Ureter (tissue), 1 donor: ENCODE data around the gene CIROP. TPM values are rescaled to one million over a fixed set of nuclear protein-coding genes. Genes with fewer than 3 reads are reported as not detected.

Experiments used
- DNase-seq: peaks from one replicate; pipeline ENCODE4 v3.0.0-alpha.2; 2020; ENCODE audit warnings: low spot score
- total RNA-seq: library from RNA; stranded (reverse); gene quantifications from one replicate; pipeline ENCODE4 v1.2.4, GENCODE V29; 2023
- donor health status: DM: yes; HTN: yes; CAD: no.

Gene CIROP
- total RNA-seq, 1 donor from 2014 or later = not detected

DNA sequence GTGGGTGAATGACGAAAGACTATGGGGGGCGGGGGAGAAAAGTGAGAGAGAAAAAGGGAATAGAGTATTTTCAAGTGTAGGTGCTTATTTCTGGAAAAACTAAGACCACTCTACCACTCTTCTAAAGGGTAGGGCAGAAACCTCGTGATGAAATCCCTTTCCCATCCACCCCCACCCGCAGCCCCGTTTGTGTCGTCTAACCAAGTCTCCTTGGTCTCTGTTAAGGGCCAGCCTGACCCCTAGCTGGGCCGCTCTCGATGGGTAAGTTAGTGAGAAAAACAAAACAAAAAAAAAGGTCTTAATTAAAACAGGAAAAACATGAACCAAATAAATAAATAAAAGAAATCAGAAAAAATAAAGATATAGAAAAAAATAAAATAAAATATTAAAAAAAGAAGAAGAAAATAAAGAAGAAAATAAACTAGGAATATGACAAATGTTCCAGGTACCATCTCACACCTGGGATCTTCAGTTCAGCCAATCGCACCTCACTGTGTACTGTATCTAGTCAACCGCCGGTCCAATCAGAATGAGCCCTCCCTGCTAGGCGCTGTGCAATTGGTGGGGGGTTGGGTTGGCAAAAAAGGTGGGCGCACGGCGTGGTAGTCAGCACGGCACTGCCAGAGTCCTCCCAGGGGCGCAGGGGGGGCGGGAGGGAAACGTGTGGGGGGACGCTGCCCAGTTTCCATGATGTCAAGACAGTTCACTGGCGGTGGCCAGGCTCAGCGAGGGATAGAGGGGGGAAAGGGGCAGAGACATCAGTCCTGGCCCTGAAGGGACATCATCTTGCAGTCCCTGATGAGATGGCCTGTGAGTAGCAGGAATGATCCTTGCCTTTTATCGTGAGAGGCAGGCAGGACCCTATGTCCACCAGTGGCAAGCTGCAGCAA is 37.7 kb downstream of the CIROP start:
- no peak for DNase-seq

DNA sequence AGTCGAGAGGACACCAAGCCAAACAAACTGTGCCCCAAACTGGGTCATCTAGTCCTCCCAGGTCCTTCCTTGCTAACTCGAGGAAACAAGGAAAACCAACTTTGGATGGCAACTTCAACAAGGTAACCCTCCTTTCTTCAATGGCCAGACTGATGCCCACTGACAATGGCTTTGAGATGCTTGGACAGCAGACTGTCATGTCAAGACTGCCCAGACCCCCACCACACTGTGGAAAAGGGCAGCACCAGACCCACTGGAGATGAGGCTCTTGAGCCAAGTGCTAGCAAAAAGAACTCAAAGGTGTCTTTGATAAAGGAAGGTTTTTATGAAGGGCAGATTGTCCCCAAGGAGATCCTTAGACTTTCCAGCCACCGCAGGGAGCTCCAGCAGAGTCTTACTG is 38.4 kb downstream of the CIROP start:
- no peak for DNase-seq

DNA sequence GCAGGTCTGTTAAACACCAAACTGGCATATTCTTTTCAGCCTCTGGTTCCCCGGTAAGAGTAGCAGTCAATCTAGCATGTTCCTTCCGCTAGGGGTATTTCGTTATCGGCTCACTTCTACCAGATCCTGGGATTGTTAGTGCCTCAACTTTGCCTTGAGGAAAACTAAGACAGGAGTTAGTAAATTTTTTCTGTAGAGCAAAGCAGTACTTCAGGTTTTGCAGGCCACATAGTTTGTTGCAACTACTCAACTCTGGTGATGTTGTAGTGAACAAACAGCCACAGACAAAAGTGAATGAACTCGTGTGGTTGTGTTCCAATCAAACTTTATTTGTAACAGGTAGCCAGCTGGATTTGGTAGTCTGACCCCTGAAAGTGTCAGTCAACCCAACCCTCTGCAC is 41.2 kb downstream of the CIROP start:
- no peak for DNase-seq

DNA sequence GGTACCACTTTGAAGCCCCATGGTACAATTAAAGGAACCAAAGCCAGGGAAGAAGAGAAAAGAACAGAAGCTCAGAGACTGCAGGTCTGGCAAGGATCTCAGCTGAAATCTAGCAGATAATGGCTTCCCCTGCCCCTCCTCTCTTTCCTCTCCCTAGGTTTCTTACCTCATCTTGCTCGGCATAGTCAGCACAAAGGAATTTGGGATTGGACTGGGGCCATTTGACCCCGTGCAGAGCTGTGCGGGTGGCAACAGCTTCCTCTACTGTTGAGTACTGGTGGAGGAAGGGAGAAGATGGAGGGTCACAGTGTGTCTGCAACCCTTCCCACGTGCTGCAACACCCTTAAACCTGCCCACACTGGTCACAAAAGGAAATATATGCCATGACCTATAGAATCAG is 42.8 kb downstream of the CIROP start:
- DNase-seq = peak; percentile 79

DNA sequence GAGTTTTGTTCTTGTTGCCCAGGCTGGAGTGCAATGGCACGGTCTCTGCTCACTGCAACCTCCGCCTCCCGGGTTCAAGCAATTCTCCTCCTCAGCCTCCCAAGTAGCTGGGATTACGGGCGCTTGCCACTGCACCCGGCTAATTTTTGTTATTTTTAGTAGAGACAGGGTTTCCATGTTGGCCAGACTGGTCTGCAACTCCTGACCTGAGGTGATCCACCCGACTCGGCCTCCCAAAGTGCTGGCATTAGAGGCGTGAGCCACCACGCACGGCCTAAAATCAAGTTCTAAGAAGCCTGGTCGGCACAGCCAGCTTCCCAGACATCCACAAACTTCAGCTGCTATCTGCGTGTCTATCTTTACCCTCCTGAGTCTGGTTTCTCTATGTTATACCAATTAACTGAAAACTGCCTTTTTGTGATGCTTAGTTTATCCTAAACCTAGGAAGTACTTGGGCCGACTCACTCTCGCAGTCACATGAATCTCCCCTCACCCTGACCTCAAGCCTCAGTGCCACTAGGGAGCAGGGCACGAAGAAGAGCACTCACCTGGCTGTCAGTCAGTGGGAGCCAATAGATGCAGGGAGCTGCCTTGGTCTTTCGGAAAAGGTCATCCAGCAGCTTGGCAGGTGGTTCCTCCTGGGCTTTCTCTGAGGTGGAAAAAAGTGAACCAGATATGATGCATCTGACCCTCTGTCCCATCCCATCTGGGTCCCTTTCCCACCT is 44.1 kb downstream of the CIROP start:
- DNase-seq = no peak

DNA sequence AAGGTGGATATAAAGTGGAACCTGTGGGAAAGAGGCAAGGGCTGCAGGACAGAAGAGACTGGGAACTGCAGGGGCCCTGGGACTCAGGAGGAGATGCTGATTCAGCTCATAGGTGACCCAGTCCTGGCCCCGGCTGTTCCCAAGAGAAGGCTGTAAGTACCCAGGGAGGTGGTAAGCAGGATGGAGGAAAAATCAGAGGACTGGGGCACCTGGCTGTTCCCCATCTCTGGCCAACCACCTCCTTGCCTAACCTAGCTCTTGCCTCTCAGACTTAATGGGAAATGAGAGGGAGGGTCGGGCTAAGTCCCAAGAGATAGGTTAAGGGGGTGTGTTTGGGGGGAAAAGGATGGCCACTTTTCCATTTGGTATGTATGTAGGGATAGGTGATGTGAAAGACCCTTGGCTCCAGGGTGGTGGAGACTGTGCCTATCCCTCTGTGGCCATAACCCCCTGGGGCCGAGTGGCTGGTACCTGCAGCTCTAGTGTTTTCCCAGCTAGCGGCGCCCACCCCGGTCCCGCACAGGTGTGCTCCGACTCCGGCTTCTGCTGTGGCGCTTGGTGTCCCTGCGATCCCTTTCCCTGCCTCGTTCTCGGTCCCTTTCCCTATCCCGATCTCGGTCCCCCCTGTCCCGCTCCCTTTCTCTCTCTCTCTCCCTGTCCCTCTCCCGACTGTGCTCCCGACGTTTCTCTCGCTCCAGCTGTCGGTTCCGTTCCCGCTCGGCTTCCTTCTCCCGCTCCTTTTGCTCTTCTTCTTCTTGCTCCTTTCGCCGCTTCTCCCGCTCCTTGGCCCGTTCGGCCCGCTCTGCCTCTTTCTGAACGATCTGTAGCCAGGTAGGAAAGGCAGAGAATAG is 45.9 kb downstream of the CIROP start:
- no peak for DNase-seq

DNA sequence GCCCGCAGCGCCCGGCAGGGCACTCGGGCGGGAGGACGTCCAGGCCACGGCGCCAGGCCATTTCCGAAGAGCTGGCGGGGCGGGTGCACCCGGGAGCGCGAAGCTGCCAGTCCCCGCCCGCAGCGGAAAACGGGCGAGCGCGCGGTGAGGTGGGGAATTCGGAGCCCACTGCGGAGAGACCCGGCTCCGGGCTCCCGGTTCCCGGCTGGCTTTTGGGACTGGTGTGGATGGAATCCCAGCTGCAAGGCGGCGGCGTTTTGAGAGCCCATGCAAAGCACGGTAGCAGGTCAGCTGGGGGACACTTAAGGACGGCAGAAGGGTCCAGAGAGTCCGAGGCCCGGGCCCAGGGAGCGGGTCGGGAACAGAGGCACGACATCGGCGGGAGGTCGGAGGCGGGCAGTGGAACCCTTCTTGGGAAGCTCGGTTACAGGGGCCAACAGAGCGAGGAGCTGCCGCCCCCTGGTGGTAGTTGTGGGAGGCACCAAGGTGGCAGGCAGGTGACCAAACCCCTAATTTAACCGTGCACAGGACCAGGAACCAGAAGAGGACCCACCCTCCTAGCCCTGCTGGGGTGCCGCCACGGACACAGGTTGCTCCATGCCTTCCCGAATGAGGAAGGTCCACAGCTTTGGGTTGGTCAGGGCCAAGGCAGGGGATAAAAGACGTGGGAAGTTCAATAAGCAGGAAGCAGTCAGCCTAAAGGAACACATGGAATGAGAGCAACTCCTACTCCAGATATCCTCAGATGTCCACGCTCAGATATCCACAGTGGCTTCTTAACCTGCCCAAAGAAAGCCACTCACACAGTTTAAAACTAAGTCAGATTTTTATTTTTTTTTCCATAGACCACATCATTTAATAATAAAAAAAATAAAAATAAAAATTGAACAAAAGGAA is 46.8 kb downstream of the CIROP start:
- peak; percentile 92 for DNase-seq

DNA sequence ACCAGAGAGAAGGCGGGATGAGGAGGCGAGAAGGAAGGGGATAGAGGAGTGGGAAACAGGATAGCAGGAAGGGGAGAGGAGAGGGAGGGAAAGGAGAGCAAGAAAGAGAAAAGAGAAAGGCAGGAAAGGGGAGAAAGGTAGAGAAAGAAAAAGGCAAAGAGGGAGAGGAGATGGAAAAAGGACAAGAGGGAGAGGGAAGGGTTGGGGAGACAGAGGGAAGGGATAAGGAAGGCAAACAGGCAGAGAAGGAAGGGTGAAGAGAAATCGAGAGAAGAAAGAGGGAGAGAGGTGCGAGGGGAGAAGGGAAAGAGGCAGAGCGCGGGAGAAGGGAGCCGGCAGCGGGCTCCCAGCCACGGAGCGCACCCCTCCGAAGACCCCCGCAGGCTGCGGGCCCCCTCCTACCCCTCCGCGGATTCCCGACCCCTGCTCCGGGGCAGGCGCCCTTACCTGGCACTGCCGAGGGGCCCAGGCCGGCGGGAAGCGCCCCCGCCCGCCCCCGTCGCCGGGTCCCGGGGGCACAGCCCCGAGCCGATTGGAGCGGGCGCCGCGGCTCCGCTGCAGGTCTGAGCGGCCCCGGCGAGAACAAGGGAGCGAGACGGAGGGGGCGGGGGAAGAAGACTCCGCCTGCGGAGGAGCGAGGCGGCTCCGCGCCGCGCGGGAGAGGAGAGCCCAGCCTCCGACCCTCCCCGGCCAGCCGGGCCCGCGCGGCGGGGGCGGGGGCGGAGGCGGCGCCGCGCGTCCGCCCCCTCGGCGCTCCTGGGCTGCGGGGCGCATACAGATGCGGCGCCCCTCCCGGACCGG is 47.6 kb downstream of the CIROP start, which contains the start of gene CDH24:
Gene CDH24 (minus strand): TSS at position 565 of the 801 bp plus-strand sequence. CDS start 1,787 bp downstream, outside the sequence.
- DNase-seq = peak; percentile 66

DNA sequence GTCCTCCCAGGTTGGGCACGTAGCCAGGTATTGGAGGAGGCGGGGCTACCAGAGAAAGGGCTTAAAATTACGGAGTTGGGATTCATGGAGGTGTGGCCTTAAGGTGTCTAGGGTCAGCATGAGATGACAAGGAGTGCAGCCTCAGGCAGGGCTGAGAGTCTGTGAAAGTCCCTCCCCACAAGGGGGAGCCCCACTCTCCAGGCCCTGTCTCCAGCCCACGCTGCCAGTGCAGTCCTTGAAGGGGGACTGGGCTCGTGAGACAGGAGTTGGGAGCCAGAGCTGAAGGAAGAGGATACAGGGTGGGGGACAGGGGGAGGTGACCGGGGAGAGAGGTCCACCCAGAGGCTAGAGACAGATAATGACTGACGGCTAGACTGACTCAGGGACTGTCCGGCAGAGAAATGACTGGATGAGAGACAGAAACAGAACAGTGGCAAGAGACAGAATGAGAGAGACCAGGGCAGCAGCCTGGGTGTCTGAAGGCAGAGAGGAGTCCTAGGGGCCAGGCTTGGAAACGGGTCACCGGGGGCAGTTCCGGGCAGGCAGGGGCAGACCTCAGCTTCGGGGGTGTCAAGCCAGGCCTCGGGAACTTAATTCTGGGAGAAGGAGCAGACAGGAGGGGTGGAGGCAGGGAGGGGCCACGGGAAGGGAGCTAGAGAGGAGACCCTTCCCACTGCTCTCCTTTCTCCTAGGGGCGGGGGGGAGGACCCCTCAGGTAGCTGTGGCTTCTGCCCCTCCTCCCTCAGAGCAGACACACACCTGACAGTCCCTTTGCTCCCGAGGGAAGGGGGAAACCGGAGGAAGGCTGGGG is 48.4 kb downstream of the CIROP start:
- DNase-seq = no peak

DNA sequence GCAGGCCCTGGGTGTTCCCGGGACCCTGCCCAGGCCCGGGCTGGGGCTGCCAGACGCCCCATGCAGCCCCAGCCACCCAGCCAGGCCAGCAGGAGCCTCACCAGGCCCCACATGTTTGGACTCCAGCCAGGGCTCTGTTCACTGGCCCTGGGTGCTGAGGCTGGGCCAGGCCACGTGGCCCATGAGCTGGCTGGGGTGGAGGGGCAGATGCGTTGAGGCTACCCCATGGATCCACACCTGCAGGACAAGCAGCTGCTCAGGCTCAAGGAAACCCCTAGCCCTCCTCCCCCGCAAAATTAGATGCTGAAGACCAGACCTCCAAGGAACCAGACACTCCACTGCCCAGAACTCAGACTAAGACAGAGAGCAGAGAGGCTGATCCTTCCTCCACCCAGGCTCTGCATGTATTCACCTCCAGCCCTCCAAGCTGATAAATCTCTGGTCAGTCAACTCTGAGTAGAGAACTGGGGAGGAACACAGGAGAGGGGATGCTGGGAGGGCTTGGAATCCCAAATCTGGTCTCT is 49.1 kb downstream of the CIROP start:
- no peak for DNase-seq

DNA sequence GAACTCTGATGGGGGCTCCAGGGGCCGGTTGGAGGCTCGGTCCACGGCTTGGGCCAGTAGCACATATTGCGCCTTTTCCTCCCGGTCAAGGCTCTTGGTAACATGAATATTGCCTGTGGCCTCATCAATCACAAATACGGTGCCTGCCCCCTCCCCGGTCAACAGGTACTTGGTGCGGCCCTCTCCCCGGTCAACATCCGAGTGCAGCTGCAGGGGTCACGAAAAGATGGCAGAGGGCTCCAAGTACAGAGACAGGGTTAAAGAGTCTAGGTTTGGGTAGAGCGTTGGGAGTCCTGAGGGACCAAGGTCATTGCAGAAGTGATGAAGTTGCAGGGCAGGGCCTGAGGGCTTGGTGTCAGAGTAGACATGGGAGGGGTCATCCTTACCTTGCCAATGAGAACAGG is 49.6 kb downstream of the CIROP start:
- no peak for DNase-seq

DNA sequence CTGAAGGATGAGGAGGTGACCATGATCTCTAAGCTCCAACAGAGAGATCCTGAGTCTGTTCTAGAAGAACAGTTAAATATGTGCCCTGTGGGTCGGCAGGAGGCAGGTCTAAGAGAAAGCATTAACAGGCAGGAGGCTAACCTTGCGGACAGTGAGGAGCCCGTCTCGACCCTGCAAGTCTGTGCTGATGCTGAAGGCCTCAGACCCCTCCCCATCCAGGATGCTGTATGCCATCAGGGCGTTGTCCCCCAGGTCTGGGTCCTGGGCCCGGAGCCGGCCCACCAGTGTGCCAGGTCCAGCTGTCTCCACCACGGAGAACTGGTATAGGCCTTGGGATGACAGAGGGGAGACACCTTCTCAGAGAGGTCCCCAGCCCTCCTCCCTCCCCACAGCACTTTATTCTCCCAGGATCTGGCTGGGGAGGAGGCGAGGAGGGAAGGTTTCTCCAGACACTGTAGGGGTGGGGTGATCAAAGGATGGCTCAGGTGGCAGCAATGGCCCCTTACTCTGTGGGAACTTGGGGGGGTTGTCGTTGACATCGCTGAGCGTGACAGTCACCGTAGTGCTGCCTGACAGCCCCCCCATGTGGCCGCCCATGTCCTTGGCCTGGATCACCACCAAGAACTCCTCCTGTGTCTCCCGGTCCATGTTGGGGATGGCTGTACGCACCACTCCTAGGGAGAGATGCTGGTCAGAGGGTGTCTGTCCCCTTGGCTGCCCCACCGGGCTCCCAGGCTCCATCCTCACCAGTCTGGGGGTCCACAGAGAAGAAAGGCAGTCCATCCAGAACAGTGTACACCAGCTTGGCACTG is 50.6 kb downstream of the CIROP start:
- no peak for DNase-seq

DNA sequence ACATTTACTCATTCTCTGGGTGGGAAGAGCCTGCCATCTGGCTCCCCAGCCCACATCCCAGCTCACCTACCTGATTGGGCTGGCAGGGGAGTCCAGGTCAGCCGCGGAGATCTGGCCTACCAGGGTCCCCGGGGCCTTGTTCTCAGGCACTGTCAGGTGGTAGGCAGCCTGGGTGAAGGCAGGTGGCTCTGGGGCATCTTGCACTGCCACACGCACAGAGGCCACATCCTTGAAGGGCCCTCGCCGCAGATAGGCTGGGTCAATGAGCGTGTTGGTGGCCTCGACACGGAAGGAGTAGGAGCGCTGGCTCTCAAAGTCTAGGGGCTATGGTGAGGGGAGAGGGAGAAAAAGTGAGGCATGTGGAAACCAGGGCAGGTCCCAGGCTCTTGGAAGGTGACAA is 51.4 kb downstream of the CIROP start:
- DNase-seq = no peak

DNA sequence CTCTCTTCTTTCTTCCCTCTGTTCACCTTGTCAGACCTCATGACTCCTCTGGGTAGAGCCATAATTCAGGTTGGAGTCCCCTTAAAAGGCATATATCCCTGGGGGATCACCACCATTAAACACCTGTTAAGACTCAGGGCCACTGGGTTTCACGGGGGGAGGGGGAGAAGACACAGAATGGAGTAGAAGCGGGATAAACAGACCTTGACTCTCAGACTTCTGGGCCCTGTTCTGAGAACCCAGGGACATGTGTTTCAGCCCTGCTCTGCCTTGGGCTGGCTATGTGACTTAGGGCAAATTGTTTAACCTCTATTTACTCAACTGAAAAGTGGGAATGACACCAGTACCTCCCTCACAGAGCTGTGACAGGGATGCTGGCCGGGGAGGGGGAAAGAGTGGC is 52.1 kb downstream of the CIROP start:
- no peak for DNase-seq

DNA sequence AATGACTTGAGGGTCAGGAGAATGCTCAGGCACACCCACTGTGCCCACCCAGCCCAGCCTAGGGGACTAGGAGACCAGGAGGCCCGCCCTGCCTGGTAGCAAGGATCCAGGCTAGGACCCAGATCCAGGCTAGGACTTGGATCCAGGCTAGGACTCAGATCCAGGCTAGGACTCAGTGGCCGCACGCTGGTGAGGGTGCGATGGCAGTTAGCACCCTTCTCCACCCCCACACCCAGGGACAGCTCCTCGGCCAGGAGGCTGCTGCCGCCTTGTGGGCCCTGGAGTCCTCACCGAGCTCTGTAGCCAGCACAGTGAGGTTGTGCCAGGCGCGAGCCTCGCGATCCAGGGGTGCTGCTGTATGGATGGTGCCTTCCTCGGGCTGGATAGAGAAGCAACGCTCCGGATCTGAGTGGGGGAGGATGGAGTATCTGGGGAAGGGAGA is 52.6 kb downstream of the CIROP start:
- DNase-seq = no peak

DNA sequence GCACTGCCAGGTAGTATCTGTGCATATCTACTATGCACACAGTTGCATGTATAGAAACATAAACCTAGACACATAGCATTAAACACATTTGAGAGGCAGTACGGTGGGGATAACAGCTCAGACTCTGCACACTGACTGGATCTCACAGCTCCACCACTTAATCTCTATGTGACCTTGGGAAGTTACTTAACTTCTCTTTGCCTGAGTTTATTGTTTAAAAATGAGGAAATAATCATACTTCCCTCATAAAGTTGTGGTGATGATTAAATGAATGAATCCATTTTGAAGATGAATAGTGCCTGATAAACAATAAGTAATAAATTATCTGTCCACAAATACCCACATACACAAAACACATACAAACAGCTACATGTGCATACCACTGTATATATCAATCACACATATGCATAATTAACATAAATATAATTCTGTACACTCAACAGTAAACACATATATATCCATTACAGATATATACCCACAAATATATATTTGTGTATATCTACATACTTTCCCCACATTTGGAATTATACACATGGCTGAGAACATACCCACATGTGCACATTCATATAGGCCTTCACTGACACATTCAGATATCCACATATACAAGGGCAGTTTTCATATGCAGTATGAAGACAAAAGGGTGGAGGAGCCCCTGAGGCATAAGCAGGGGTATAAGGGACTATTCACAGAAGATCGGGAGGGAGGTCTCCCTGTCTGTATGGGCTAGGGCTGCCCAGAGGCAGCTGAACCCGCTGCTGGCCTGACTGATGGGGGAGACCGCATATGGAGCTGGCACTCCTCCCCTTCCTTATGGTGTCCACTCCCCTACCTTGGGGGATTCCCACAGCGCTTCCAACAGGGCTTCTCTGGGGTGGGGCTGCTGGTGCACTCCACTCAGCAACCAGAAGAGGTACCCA is 53.4 kb downstream of the CIROP start:
- no peak for DNase-seq
